SK-N-MC (cell line): ENCODE results near the gene OR8B2.

Experiments
- EZH2 ChIP-seq: fragments of 200-600 bp; sonication (generic); IDR thresholded peaks from one replicate; pipeline ENCODE4 v1.6.1; 2017; ENCODE audit warnings: antibody characterized with exemption
- POLR2AphosphoS5 ChIP-seq: IDR thresholded peaks from 2 replicates; pipeline ENCODE4 v1.6.1; 2012; ENCODE audit warnings: mild to moderate bottlenecking, low read depth, low read length, borderline replicate concordance

DNA sequence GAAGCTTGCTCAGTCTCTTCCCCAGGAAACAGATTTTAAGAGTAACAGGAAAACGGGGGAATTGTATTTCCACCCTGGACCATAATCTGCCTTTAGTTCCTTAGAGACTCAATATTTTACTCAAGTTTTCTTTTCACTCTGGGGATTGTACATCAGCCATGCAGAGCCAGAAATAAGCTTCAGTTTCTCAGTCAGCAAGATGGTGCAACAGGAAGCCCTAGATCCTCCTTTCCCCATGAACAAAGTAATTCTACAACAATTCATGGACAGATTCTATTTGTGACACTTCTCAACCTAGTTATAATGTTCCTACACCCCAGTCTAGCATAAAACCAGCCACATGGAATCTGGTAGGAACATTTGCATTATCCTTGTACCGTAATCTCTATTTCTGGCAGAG lies 24.7 kb downstream of the OR8B2 start:
- no peak for TF ChIP-seq EZH2
- no peak for TF ChIP-seq POLR2AphosphoS5
